ENCODE measurements around the gene PTPN6. TPM values are rescaled to one million over a fixed set of nuclear protein-coding genes. Genes with fewer than 3 reads are reported as not detected.

The PTPN6 gene
- polyA plus RNA-seq, 1 donor from 2014 or later: not detected

GRCh38 chr12:6909421-6910145 lies 41.6 kb upstream of the PTPN6 start:
- H4K20me1 ChIP-seq (ENCODE audit: insufficient read depth): no peaks in the 10 kb centered on the region
- no peak overlapping the region for H3K9ac ChIP-seq (ENCODE audit: low read length)
- H3K27me3 ChIP-seq (ENCODE audit: insufficient read depth, low read depth, low read length): no peaks in the 10 kb centered on the region
- no peak overlapping the region for H2AFZ ChIP-seq (ENCODE audit: low read depth, low read length)
- H3K4me2 ChIP-seq (ENCODE audit: low read length): no peak overlapping the region
- no peak overlapping the region for H3K4me3 ChIP-seq (ENCODE audit: low read length)
- TF ChIP-seq REST (IDR thresholded peaks at IDR 0.05; ENCODE audit: borderline replicate concordance) (no peak), MXI1 (conservative IDR thresholded peaks at IDR 0.05; ENCODE audit: poor library complexity, severe bottlenecking) (no peak), POLR2AphosphoS5 (IDR thresholded peaks at IDR 0.05) (no peak), TAF1 (IDR thresholded peaks at IDR 0.05; ENCODE audit: low read depth) (no peak), SMC3 (conservative IDR thresholded peaks at IDR 0.05; ENCODE audit: poor library complexity) (no peak), RAD21 (conservative IDR thresholded peaks at IDR 0.05) (no peak), EZH2 (IDR thresholded peaks at IDR 0.05; ENCODE audit: borderline replicate concordance, insufficient read depth, low read length, poor library complexity, severe bottlenecking) (no peak)
- TF ChIP-seq, protein P1, sequence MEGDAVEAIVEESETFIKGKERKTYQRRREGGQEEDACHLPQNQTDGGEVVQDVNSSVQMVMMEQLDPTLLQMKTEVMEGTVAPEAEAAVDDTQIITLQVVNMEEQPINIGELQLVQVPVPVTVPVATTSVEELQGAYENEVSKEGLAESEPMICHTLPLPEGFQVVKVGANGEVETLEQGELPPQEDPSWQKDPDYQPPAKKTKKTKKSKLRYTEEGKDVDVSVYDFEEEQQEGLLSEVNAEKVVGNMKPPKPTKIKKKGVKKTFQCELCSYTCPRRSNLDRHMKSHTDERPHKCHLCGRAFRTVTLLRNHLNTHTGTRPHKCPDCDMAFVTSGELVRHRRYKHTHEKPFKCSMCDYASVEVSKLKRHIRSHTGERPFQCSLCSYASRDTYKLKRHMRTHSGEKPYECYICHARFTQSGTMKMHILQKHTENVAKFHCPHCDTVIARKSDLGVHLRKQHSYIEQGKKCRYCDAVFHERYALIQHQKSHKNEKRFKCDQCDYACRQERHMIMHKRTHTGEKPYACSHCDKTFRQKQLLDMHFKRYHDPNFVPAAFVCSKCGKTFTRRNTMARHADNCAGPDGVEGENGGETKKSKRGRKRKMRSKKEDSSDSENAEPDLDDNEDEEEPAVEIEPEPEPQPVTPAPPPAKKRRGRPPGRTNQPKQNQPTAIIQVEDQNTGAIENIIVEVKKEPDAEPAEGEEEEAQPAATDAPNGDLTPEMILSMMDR (IDR thresholded peaks at IDR 0.05; ENCODE audit: poor library complexity, severe bottlenecking): no peak
- no peaks in the 10 kb centered on the region for H3F3A ChIP-seq (ENCODE audit: insufficient read depth, low read length, poor library complexity, severe bottlenecking)
- H3K27ac ChIP-seq (ENCODE audit: low read length): no peak overlapping the region
- no peaks in the 10 kb centered on the region for H3K9me2 ChIP-seq (ENCODE audit: insufficient read depth, low read length)
- no peaks in the 10 kb centered on the region for H3K36me3 ChIP-seq (ENCODE audit: insufficient read depth, low read length)
- H3K9me3 ChIP-seq (ENCODE audit: low read length): no peaks in the 10 kb centered on the region
- H3K79me2 ChIP-seq (replicated peaks; ENCODE audit: insufficient read depth, low read length): peaks cover 5% of the 10 kb centered on the region

GRCh38 chr12:6912164-6912935 lies 38.8 kb upstream of the PTPN6 start:
- Histone ChIP-seq H3K4me2 (ENCODE audit: low read length) (no peak overlapping the region), H3K9me2 (ENCODE audit: insufficient read depth, low read length) (no peaks in the 10 kb centered on the region), H2AFZ (ENCODE audit: low read depth, low read length) (no peak overlapping the region), H3K79me2 (replicated peaks; ENCODE audit: insufficient read depth, low read length) (peaks cover 16% of the 10 kb centered on the region), H3K36me3 (ENCODE audit: insufficient read depth, low read length) (no peaks in the 10 kb centered on the region), H4K20me1 (ENCODE audit: insufficient read depth) (no peaks in the 10 kb centered on the region), H3K9me3 (ENCODE audit: low read length) (no peaks in the 10 kb centered on the region), H3K9ac (ENCODE audit: low read length) (no peak overlapping the region), H3F3A (ENCODE audit: insufficient read depth, low read length, poor library complexity, severe bottlenecking) (no peaks in the 10 kb centered on the region), H3K27ac (ENCODE audit: low read length) (no peak overlapping the region), H3K4me3 (ENCODE audit: low read length) (no peak overlapping the region), H3K27me3 (ENCODE audit: insufficient read depth, low read depth, low read length) (no peaks in the 10 kb centered on the region)
- TF ChIP-seq EP300 (conservative IDR thresholded peaks at IDR 0.05; ENCODE audit: poor library complexity, severe bottlenecking) (no peak), RAD21 (conservative IDR thresholded peaks at IDR 0.05) (no peak), SMC3 (conservative IDR thresholded peaks at IDR 0.05; ENCODE audit: poor library complexity) (no peak), POLR2AphosphoS5 (IDR thresholded peaks at IDR 0.05) (no peak), MXI1 (conservative IDR thresholded peaks at IDR 0.05; ENCODE audit: poor library complexity, severe bottlenecking) (no peak), TAF1 (IDR thresholded peaks at IDR 0.05; ENCODE audit: low read depth) (no peak), EZH2 (IDR thresholded peaks at IDR 0.05; ENCODE audit: borderline replicate concordance, insufficient read depth, low read length, poor library complexity, severe bottlenecking) (no peak), REST (IDR thresholded peaks at IDR 0.05; ENCODE audit: borderline replicate concordance) (no peak)
- TF ChIP-seq, protein P1 (IDR thresholded peaks at IDR 0.05; ENCODE audit: poor library complexity, severe bottlenecking): no peak
